HepG2 (cell line): ENCODE results near the gene RAX. TPM values are rescaled to one million over a fixed set of nuclear protein-coding genes. Genes with fewer than 3 reads are reported as not detected.

Experiments used
- CBX2 ChIP-seq, 2 experiments: fragments of 200-600 bp in 1 of 2; sonication (generic); formaldehyde crosslinking in 1 of 2; IDR thresholded peaks; 2 replicates each; pipeline versions ENCODE4 v1.7.0 to v1.8.1; 2018 to 2022; ENCODE audit warnings: low read depth in 2 of 2, low read length in 1 of 2, mild to moderate bottlenecking in 1 of 2, missing genetic modification reagents in 1 of 2
- EEA1 ChIP-seq: sonication (generic); formaldehyde crosslinking; IDR thresholded peaks from 2 replicates; pipeline ENCODE4 v1.5.1; 2020; ENCODE audit warnings: mild to moderate bottlenecking, missing genetic modification reagents, borderline replicate concordance
- FOSL1 ChIP-seq: sonication (generic); formaldehyde crosslinking; IDR thresholded peaks from 2 replicates; pipeline ENCODE4 v1.9.0; 2021; ENCODE audit warnings: missing genetic modification reagents, borderline replicate concordance
- MTF2 ChIP-seq: sonication (generic); formaldehyde crosslinking; IDR thresholded peaks from 2 replicates; pipeline ENCODE4 v1.5.0; 2020; ENCODE audit warnings: missing genetic modification reagents, borderline replicate concordance
- POLR2AphosphoS2 ChIP-seq: IDR thresholded peaks from 2 replicates; pipeline ENCODE4 v1.6.1; 2011; ENCODE audit warnings: low read depth, low read length, improper control_type of control experiment
- SAP130 ChIP-seq: IDR thresholded peaks from 2 replicates; pipeline ENCODE4 v1.6.1; 2016; ENCODE audit warnings: low read depth
- ZBTB7B ChIP-seq: sonication (generic); formaldehyde crosslinking; IDR thresholded peaks from 2 replicates; pipeline ENCODE4 v1.4.0; 2020; ENCODE audit warnings: missing genetic modification reagents
- ZFP1 ChIP-seq: IDR thresholded peaks from 2 replicates; pipeline ENCODE4 v1.6.1; 2016
- ZFX ChIP-seq: sonication (generic); formaldehyde crosslinking; IDR thresholded peaks from 2 replicates; pipeline ENCODE4 v1.4.0; 2020; ENCODE audit warnings: mild to moderate bottlenecking, low read depth, missing genetic modification reagents, moderate library complexity
- ZNF556 ChIP-seq: sonication (generic); formaldehyde crosslinking; IDR thresholded peaks from 2 replicates; pipeline ENCODE4 v1.4.0; 2020; ENCODE audit warnings: mild to moderate bottlenecking, missing genetic modification reagents, borderline replicate concordance
- polyA plus RNA-seq, 8 experiments: library from polyadenylated mRNA; depleted of rRNA in 3 of 8; stranded (reverse) in 7 of 8; unstranded in 1 of 8; fragments of >200 nt; fragmentation: Illumina TruSeq in 4 of 8; extraction: Trizol in 4 of 8; gene quantifications; 2 replicates each; pipeline versions ENCODE4 v1.2.1 to v1.2.3, GENCODE V29; 2011 to 2016; ENCODE audit warnings: low read depth in 4 of 8, missing spikeins in 1 of 8, mixed read lengths in 1 of 8; ENCODE audit not compliant: insufficient read depth in 1 of 8
- total RNA-seq, 5 experiments: library from RNA; depleted of rRNA; stranded (reverse); fragments of >200 nt; fragmentation: Illumina TruSeq; extraction: Trizol; gene quantifications; 2 replicates each; pipeline ENCODE4 v1.2.3, GENCODE V29; 2016; ENCODE audit warnings: low read depth in 1 of 5
- TF ChIP-seq, protein P1 (sequence below): sonication (generic); formaldehyde crosslinking; IDR thresholded peaks from 2 replicates; pipeline ENCODE4 v1.4.0; 2020; ENCODE audit warnings: missing genetic modification reagents
- TF ChIP-seq, protein P2 (sequence below): sonication (generic); formaldehyde crosslinking; IDR thresholded peaks from 2 replicates; pipeline ENCODE4 v1.4.0; 2020; ENCODE audit warnings: missing genetic modification reagents
- TF ChIP-seq, protein P3 (sequence below): sonication (generic); formaldehyde crosslinking; IDR thresholded peaks from 2 replicates; pipeline ENCODE4 v1.5.1; 2020; ENCODE audit warnings: mild to moderate bottlenecking, missing genetic modification reagents, moderate library complexity

RAX gene
- total and polyA plus RNA-seq, 2 of the 13 experiments (the other 11 are each of a cell fraction or from before 2014, with no cell fraction given), result not detected

DNA sequence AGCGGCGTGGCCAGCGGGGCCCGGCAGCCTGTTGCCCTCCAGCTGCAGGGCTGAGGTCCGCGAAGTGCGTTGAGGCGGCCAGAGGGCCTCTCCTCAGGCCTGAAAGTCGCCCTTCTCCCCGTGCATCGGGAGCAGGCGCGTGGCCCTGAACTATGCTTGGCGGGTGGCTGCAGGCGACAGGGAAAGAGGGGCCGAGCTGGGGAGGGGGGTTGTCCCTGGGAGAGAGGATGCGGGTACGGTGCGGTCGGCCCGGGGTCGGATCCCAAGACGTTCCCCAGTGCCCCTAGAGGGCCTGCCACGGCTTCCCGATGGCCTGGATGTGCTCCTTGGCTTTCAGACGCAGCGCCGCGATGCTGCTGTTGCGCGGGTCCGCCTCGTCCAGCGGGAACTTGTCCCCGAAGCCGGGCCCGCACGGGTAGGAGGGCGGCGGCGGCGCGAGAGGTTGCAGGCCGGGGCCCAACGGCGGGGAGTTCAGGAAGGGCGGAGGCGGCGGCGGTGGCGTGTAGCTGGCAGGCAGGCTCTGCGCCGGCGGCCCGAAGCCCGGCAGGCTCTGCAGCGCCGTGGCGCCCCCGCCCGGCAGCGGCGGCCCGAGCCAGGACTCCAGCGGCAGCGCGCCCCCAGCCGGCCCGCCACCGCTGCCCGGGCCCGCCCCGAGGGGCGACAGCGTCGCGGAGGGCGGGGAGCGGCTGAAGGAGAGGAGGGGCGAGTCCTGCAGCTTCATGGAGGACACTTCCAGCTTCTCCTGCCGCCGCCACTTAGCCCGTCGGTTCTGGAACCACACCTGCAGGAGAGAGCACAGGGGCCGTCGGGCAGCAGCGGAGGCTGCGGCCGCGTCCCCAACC lies 4.3 kb downstream of the RAX start (continued):
- TF ChIP-seq POLR2AphosphoS2 (no peak), ZBTB7B (CRISPR knock-in tag) (no peak), SAP130 (peak; percentile 9; the same call in 1 of the 2 replicates), EEA1 (CRISPR knock-in tag) (no peak; the same call in 1 of the 2 replicates), FOSL1 (CRISPR knock-in tag) (no peak), ZFX (CRISPR knock-in tag) (peak; percentile 76), ZFP1 (CRISPR knock-in tag) (no peak), ZNF556 (CRISPR knock-in tag) (0 out of 2 replicates have a peak, but pooled peaks have one; percentile 41), MTF2 (peak; percentile 92), CBX2 (IDR thresholded peaks at IDR 0.05; ENCODE audit: low read depth, low read length) (no peak), CBX2 (CRISPR knock-in tag; IDR thresholded peaks at IDR 0.05; ENCODE audit: low read depth) (peak; percentile 85; the same call in 1 of the 2 replicates)
- TF ChIP-seq, protein P1, sequence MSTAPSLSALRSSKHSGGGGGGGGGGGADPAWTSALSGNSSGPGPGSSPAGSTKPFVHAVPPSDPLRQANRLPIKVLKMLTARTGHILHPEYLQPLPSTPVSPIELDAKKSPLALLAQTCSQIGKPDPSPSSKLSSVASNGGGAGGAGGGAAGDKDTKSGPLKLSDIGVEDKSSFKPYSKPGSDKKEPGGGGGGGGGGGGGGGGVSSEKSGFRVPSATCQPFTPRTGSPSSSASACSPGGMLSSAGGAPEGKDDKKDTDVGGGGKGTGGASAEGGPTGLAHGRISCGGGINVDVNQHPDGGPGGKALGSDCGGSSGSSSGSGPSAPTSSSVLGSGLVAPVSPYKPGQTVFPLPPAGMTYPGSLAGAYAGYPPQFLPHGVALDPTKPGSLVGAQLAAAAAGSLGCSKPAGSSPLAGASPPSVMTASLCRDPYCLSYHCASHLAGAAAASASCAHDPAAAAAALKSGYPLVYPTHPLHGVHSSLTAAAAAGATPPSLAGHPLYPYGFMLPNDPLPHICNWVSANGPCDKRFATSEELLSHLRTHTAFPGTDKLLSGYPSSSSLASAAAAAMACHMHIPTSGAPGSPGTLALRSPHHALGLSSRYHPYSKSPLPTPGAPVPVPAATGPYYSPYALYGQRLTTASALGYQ (CRISPR knock-in tag), result no peak
- TF ChIP-seq, protein P2, sequence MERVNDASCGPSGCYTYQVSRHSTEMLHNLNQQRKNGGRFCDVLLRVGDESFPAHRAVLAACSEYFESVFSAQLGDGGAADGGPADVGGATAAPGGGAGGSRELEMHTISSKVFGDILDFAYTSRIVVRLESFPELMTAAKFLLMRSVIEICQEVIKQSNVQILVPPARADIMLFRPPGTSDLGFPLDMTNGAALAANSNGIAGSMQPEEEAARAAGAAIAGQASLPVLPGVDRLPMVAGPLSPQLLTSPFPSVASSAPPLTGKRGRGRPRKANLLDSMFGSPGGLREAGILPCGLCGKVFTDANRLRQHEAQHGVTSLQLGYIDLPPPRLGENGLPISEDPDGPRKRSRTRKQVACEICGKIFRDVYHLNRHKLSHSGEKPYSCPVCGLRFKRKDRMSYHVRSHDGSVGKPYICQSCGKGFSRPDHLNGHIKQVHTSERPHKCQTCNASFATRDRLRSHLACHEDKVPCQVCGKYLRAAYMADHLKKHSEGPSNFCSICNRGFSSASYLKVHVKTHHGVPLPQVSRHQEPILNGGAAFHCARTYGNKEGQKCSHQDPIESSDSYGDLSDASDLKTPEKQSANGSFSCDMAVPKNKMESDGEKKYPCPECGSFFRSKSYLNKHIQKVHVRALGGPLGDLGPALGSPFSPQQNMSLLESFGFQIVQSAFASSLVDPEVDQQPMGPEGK (CRISPR knock-in tag), result peak; percentile 28; the same call in 1 of the 2 replicates
- TF ChIP-seq, protein P3, sequence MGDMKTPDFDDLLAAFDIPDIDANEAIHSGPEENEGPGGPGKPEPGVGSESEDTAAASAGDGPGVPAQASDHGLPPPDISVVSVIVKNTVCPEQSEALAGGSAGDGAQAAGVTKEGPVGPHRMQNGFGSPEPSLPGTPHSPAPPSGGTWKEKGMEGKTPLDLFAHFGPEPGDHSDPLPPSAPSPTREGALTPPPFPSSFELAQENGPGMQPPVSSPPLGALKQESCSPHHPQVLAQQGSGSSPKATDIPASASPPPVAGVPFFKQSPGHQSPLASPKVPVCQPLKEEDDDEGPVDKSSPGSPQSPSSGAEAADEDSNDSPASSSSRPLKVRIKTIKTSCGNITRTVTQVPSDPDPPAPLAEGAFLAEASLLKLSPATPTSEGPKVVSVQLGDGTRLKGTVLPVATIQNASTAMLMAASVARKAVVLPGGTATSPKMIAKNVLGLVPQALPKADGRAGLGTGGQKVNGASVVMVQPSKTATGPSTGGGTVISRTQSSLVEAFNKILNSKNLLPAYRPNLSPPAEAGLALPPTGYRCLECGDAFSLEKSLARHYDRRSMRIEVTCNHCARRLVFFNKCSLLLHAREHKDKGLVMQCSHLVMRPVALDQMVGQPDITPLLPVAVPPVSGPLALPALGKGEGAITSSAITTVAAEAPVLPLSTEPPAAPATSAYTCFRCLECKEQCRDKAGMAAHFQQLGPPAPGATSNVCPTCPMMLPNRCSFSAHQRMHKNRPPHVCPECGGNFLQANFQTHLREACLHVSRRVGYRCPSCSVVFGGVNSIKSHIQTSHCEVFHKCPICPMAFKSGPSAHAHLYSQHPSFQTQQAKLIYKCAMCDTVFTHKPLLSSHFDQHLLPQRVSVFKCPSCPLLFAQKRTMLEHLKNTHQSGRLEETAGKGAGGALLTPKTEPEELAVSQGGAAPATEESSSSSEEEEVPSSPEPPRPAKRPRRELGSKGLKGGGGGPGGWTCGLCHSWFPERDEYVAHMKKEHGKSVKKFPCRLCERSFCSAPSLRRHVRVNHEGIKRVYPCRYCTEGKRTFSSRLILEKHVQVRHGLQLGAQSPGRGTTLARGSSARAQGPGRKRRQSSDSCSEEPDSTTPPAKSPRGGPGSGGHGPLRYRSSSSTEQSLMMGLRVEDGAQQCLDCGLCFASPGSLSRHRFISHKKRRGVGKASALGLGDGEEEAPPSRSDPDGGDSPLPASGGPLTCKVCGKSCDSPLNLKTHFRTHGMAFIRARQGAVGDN (CRISPR knock-in tag), result peak; percentile 66
